B cell (primary cell): ENCODE data around the gene FKBP6. TPM values are rescaled to one million over a fixed set of nuclear protein-coding genes. Genes with fewer than 3 reads are reported as not detected.

Experiments
- ATAC-seq: fragments of 200-7000 bp; cut with Tn5 transposase; one replicate; pipeline ENCODE4 v1.10.0; 2021; ENCODE audit warnings: low read depth, mild to moderate bottlenecking, moderate number of reproducible peaks, moderate library complexity
- CTCF ChIA-PET: fragments of 350-600 bp; sonication (Branson Sonifier 250); formaldehyde crosslinking; loops from one replicate; lab custom pipeline; 2021; ENCODE audit warnings: antibody characterized with exemption, inconsistent platforms; lab: Charles Lee
- POLR2A ChIA-PET: fragments of 350-600 bp; sonication (Branson Sonifier 250); formaldehyde crosslinking; loops from one replicate; lab custom pipeline; 2021; ENCODE audit warnings: antibody characterized with exemption; lab: Charles Lee
- DNase-seq: peaks from one replicate; pipeline ENCODE4 v3.0.0; 2013
- H2AFZ ChIP-seq: 2 replicates; pipeline ENCODE4 v1.6.1; 2012; ENCODE audit warnings: mild to moderate bottlenecking, low read depth, low read length; ENCODE audit not compliant: insufficient read depth, poor library complexity, severe bottlenecking
- H3K27ac ChIP-seq, 2 donors: 1 replicate in 1 of 2; 2 replicates in 1 of 2; pipeline ENCODE4 v1.5.1; 2012 to 2013; ENCODE audit warnings: low read length in 2 of 2, mild to moderate bottlenecking in 2 of 2, moderate library complexity in 1 of 2
- H3K27me3 ChIP-seq, 4 experiments: fragments of 200-600 bp in 1 of 4; sonication (generic) in 1 of 4; replicated peaks in 1 of 4; 1 replicate in 2 of 4; 2 replicates in 2 of 4; pipeline versions ENCODE4 v1.6.1 to v1.7.0; 2013 to 2016; ENCODE audit warnings: low read length in 3 of 4, mild to moderate bottlenecking in 2 of 4, mixed read lengths in 1 of 4, moderate library complexity in 1 of 4; ENCODE audit not compliant: insufficient read depth in 4 of 4, control insufficient read depth in 3 of 4; ENCODE audit errors: control extremely low read depth in 1 of 4
- H3K36me3 ChIP-seq, 2 experiments: replicated peaks in 1 of 2; 1 replicate in 1 of 2; 2 replicates in 1 of 2; pipeline versions ENCODE4 v1.6.1 to v1.7.1; 2013; ENCODE audit warnings: low read length in 1 of 2; ENCODE audit not compliant: insufficient read depth in 2 of 2, control insufficient read depth in 1 of 2; ENCODE audit errors: control extremely low read depth in 1 of 2, extremely low read depth in 1 of 2
- H3K4me1 ChIP-seq, 2 donors: fragments of 200-600 bp in 1 of 2; sonication (generic) in 1 of 2; 1 replicate in 1 of 2; 2 replicates in 1 of 2; pipeline versions ENCODE4 v1.5.1 to v1.6.1; 2013 to 2017; ENCODE audit warnings: low read length in 2 of 2; ENCODE audit not compliant: control insufficient read depth in 2 of 2, insufficient read depth in 2 of 2
- H3K4me2 ChIP-seq: replicated peaks from 2 replicates; pipeline ENCODE3; 2012; ENCODE audit warnings: mild to moderate bottlenecking, low read depth, low read length; ENCODE audit not compliant: poor library complexity, severe bottlenecking
- H3K4me3 ChIP-seq, 5 experiments: fragments of 200-600 bp in 1 of 5; sonication (generic) in 1 of 5; 1 replicate in 3 of 5; 2 replicates in 2 of 5; pipeline versions ENCODE4 v1.5.1 to v1.7.0; 2011 to 2016; ENCODE audit warnings: low read length in 4 of 5, mild to moderate bottlenecking in 4 of 5, low read depth in 2 of 5, control low read depth in 1 of 5, moderate library complexity in 1 of 5; ENCODE audit not compliant: insufficient read depth in 1 of 5; ENCODE audit errors: control extremely low read depth in 1 of 5, extremely low read depth in 1 of 5
- H3K79me2 ChIP-seq: fragments of 200-600 bp; sonication (generic); one replicate; pipeline ENCODE4 v1.6.0; 2016; ENCODE audit warnings: low read length; ENCODE audit not compliant: control insufficient read depth, insufficient read depth
- H3K9ac ChIP-seq: fragments of 200-600 bp; sonication (generic); 2 replicates; pipeline ENCODE4 v1.6.1; 2017; ENCODE audit warnings: mild to moderate bottlenecking, low read length, moderate library complexity
- H3K9me3 ChIP-seq, 3 donors: one replicate each; pipeline versions ENCODE4 v1.6.1 to v1.7.1; 2013; ENCODE audit warnings: low read length in 2 of 3; ENCODE audit not compliant: control insufficient read depth in 2 of 3, insufficient read depth in 1 of 3; ENCODE audit errors: control extremely low read depth in 1 of 3
- H4K20me1 ChIP-seq: 2 replicates; pipeline ENCODE4 v1.6.0; 2012; ENCODE audit warnings: mild to moderate bottlenecking, low read length; ENCODE audit not compliant: insufficient read depth, control insufficient read depth, poor library complexity, severe bottlenecking
- H3K27ac Mint-ChIP-seq: one replicate; pipeline ENCODE4 v1.8.0; 2021; ENCODE audit warnings: mixed read lengths
- H3K27me3 Mint-ChIP-seq: one replicate; pipeline ENCODE4 v1.8.0; 2021; ENCODE audit warnings: mixed read lengths
- H3K4me1 Mint-ChIP-seq: one replicate; pipeline ENCODE4 v1.8.0; 2021; ENCODE audit warnings: mixed read lengths
- H3K4me3 Mint-ChIP-seq: one replicate; pipeline ENCODE4 v1.8.0; 2021; ENCODE audit warnings: mixed read lengths
- H3K9me3 Mint-ChIP-seq: one replicate; pipeline ENCODE4 v1.8.0; 2022; ENCODE audit warnings: mixed read lengths; ENCODE audit not compliant: insufficient read depth
- CTCF ChIP-seq: fragments of 200-600 bp; IDR thresholded peaks from one replicate; pipeline ENCODE4 v1.8.0; 2022; ENCODE audit warnings: antibody characterized with exemption, mild to moderate bottlenecking
- EZH2 ChIP-seq: IDR thresholded peaks from 2 replicates; pipeline ENCODE4 v1.6.1; 2012; ENCODE audit warnings: borderline replicate concordance, low read depth, mild to moderate bottlenecking, moderate library complexity, low read length; ENCODE audit not compliant: insufficient read depth, poor library complexity, severe bottlenecking
- WGBS: methylation state at CpG from one replicate; pipeline ENCODE4 v1.1.5; 2013; ENCODE audit warnings: missing lambda C conversion rate; ENCODE audit not compliant: insufficient coverage; 5-methylcytosine and 5-hydroxymethylcytosine counted together
- intact Hi-C: fragments of 100-400 bp; cut with micrococcal nuclease; formaldehyde crosslinking; loops from one replicate; pipeline ENCODE4 v1.10.0; 2022
- polyA plus RNA-seq: library from polyadenylated mRNA; depleted of rRNA; stranded (reverse); fragments of >200 nt; gene quantifications from 2 replicates; pipeline ENCODE4 v1.2.3, GENCODE V29; 2012
- total RNA-seq, 2 donors: library from RNA; stranded (reverse); fragments of 120-200 nt in 1 of 2; gene quantifications; 1 replicate in 1 of 2; 2 replicates in 1 of 2; pipeline versions ENCODE4 v1.2.3 to v1.2.4, GENCODE V29; 2013 to 2022

FKBP6 gene
- total and polyA plus RNA-seq, 2 donors (not counting 1 experiment from before 2014, with no cell fraction given) = not detected

GRCh38 chr7:73358590-73359275 lies 30.8 kb downstream of the FKBP6 start:
- no peaks in the 10 kb centered on the region for H3K9me3 Mint-ChIP-seq
- H3K4me1 Mint-ChIP-seq = peaks cover 7% of the 10 kb centered on the region
- WGBS = 84% methylated on average over 17 of the region's 21 CpGs
- Histone ChIP-seq H3K79me2 (no peaks in the 10 kb centered on the region), H3K4me2 (peak overlapping the region; percentile 57), H3K9ac (peak overlapping the region; percentile 34), H3K4me3 (no peak overlapping the region), H3K27ac (no peak overlapping the region), H3K36me3 (no peaks in the 10 kb centered on the region), H3K9me3 (peaks cover 0 to 5% (median 0%) of the 10 kb centered on the region in 3 donors), H2AFZ (peak overlapping the region; percentile 55), H4K20me1 (no peaks in the 10 kb centered on the region), H3K27me3 (peaks cover 0 to 11% (median 3%) of the 10 kb centered on the region in 4 experiments), H3K4me1 (peaks cover 0 to 8% of the 10 kb centered on the region in 2 donors)
- no peak for ATAC-seq
- H3K27ac Mint-ChIP-seq = no peak overlapping the region
- H3K4me3 Mint-ChIP-seq = no peak overlapping the region
- TF ChIP-seq EZH2 (no peak), CTCF (no peak)
- no peak for DNase-seq
- intact Hi-C loops = no loop called here
- CTCF ChIA-PET = no interaction called here
- POLR2A ChIA-PET = no interaction called here
- peaks cover 15% of the 10 kb centered on the region for H3K27me3 Mint-ChIP-seq

GRCh38 chr7:73359306-73359705 lies 31.3 kb downstream of the FKBP6 start:
- H2AFZ ChIP-seq = no peak overlapping the region
- ATAC-seq = no peak
- POLR2A ChIA-PET = no interaction called here
- no peak overlapping the region for H3K4me3 ChIP-seq
- DNase-seq = no peak
- Mint-ChIP-seq H3K9me3 (no peaks in the 10 kb centered on the region), H3K27ac (no peak overlapping the region), H3K4me3 (no peak overlapping the region), H3K4me1 (peaks cover 7% of the 10 kb centered on the region), H3K27me3 (peaks cover 15% of the 10 kb centered on the region)
- no peak overlapping the region for H3K9ac ChIP-seq
- peaks cover 0 to 8% of the 10 kb centered on the region in 2 donors for H3K4me1 ChIP-seq
- WGBS = 92% methylated on average over 8 of the region's 11 CpGs
- H3K36me3 ChIP-seq = no peaks in the 10 kb centered on the region
- peaks cover 0 to 5% (median 0%) of the 10 kb centered on the region in 3 donors for H3K9me3 ChIP-seq
- intact Hi-C loops = no loop called here
- H3K4me2 ChIP-seq = no peak overlapping the region
- no peaks in the 10 kb centered on the region for H3K79me2 ChIP-seq
- no peak for TF ChIP-seq CTCF
- no peak for TF ChIP-seq EZH2
- CTCF ChIA-PET = no interaction called here
- peaks cover 0 to 11% (median 3%) of the 10 kb centered on the region in 4 experiments for H3K27me3 ChIP-seq
- no peak overlapping the region for H3K27ac ChIP-seq
- no peaks in the 10 kb centered on the region for H4K20me1 ChIP-seq
